ENCODE results near the gene CEPT1.

CEPT1 gene

GRCh38 chr1:111234258-111234657 lies 94.2 kb downstream of the CEPT1 start:
- no peak for DNase-seq

Measured in DMS79 treated with DMSO at 0.1 percent for 48 hours (cell line).